Mesendoderm (in vitro differentiated cells): ENCODE data around the gene SEC24D.

Experiments
- DNase-seq: peaks from one replicate; pipeline ENCODE4 v3.0.0; 2013
- H2AK5ac ChIP-seq: 2 replicates; pipeline ENCODE4 v1.6.1; 2013; ENCODE audit warnings: low read length, inconsistent platforms
- H2BK120ac ChIP-seq: 2 replicates; pipeline ENCODE4 v1.6.1; 2013; ENCODE audit warnings: low read depth, mild to moderate bottlenecking, low read length, moderate library complexity, mixed read lengths
- H2BK15ac ChIP-seq: replicated peaks from 2 replicates; pipeline ENCODE4 v1.6.1; 2013; ENCODE audit warnings: low read depth, mild to moderate bottlenecking, moderate library complexity
- H2BK5ac ChIP-seq: 2 replicates; pipeline ENCODE4 v1.6.1; 2013; ENCODE audit warnings: low read length, inconsistent platforms
- H3K18ac ChIP-seq: 2 replicates; pipeline ENCODE4 v1.6.1; 2013; ENCODE audit warnings: mild to moderate bottlenecking, low read length, mixed read lengths
- H3K23ac ChIP-seq: one replicate; pipeline ENCODE4 v1.6.1; 2013; ENCODE audit warnings: low read length
- H3K27ac ChIP-seq: 2 replicates; pipeline ENCODE4 v1.5.1; 2013; ENCODE audit warnings: low read depth, mild to moderate bottlenecking, inconsistent platforms, low read length, moderate library complexity
- H3K27me3 ChIP-seq: 2 replicates; pipeline ENCODE4 v1.6.1; 2013; ENCODE audit warnings: low read length, control low read depth, mild to moderate bottlenecking, inconsistent platforms; ENCODE audit not compliant: insufficient read depth, poor library complexity
- H3K36me3 ChIP-seq: 2 replicates; pipeline ENCODE4 v1.6.1; 2013; ENCODE audit warnings: low read length, inconsistent platforms; ENCODE audit not compliant: control insufficient read depth, insufficient read depth
- H3K4ac ChIP-seq: one replicate; pipeline ENCODE4 v1.6.1; 2013; ENCODE audit warnings: low read depth, mild to moderate bottlenecking, low read length, moderate library complexity
- H3K4me1 ChIP-seq: 2 replicates; pipeline ENCODE4 v1.6.1; 2013; ENCODE audit warnings: low read depth, low read length, inconsistent platforms; ENCODE audit not compliant: control insufficient read depth
- H3K4me2 ChIP-seq: 2 replicates; pipeline ENCODE4 v1.6.1; 2013; ENCODE audit warnings: low read length
- H3K4me3 ChIP-seq: 2 replicates; pipeline ENCODE4 v1.5.1; 2013; ENCODE audit warnings: mild to moderate bottlenecking, low read length
- H3K56ac ChIP-seq: one replicate; pipeline ENCODE4 v1.6.1; 2013; ENCODE audit warnings: low read length
- H3K79me1 ChIP-seq: 2 replicates; pipeline ENCODE4 v1.6.1; 2013; ENCODE audit warnings: low read length, inconsistent platforms
- H3K79me2 ChIP-seq: 2 replicates; pipeline ENCODE4 v1.6.1; 2013; ENCODE audit warnings: mild to moderate bottlenecking, low read length; ENCODE audit not compliant: control insufficient read depth, insufficient read depth
- H3K9ac ChIP-seq: 2 replicates; pipeline ENCODE4 v1.6.1; 2013; ENCODE audit warnings: low read length, inconsistent platforms
- H4K5ac ChIP-seq: one replicate; pipeline ENCODE4 v1.6.1; 2013; ENCODE audit warnings: low read length
- H4K8ac ChIP-seq: one replicate; pipeline ENCODE4 v1.6.1; 2013; ENCODE audit warnings: low read depth, mild to moderate bottlenecking, control low read depth, low read length, moderate library complexity
- whole genome bisulfite sequencing: extraction: QIAGEN DNeasy Blood & Tissue Kit; methylation state at CpG from one replicate; pipeline ENCODE4 v1.1.7; 2013; ENCODE audit warnings: low lambda C conversion rate, missing lambda C conversion rate; ENCODE audit not compliant: insufficient coverage; ENCODE audit errors: extremely low coverage; 5-methylcytosine and 5-hydroxymethylcytosine counted together

The SEC24D gene

GRCh38 chr4:118865091-118865708 is 29.3 kb upstream of the SEC24D start:
- no peaks in the 10 kb centered on the region for H3K4me1 ChIP-seq
- DNase-seq, result peak; percentile 89
- H3K4me2 ChIP-seq, result no peak overlapping the region
- H3K36me3 ChIP-seq, result no peaks in the 10 kb centered on the region
- no peak overlapping the region for H2BK15ac ChIP-seq
- H2BK120ac ChIP-seq, result no peak overlapping the region
- no peaks in the 10 kb centered on the region for H3K27me3 ChIP-seq
- H3K79me1 ChIP-seq, result no peaks in the 10 kb centered on the region
- H2AK5ac ChIP-seq, result no peak overlapping the region
- H3K9ac ChIP-seq, result no peak overlapping the region
- no peak overlapping the region for H2BK5ac ChIP-seq
- no peak overlapping the region for H3K4ac ChIP-seq
- H3K56ac ChIP-seq, result no peak overlapping the region
- H3K4me3 ChIP-seq, result no peak overlapping the region
- no CpG with 5 or more reads among the region's 5 CpGs for WGBS
- no peak overlapping the region for H3K23ac ChIP-seq
- H4K5ac ChIP-seq, result no peak overlapping the region
- H3K79me2 ChIP-seq, result no peaks in the 10 kb centered on the region
- no peak overlapping the region for H4K8ac ChIP-seq
- no peak overlapping the region for H3K27ac ChIP-seq
- H3K18ac ChIP-seq, result no peak overlapping the region

- Histone ChIP-seq H4K5ac (no peak overlapping the region), H3K79me2 (no peaks in the 10 kb centered on the region), H3K27ac (no peak overlapping the region), H3K56ac (no peak overlapping the region), H3K36me3 (no peaks in the 10 kb centered on the region), H4K8ac (no peak overlapping the region), H3K23ac (no peak overlapping the region), H3K9ac (no peak overlapping the region), H2BK5ac (no peak overlapping the region), H3K4me1 (no peaks in the 10 kb centered on the region), H2BK15ac (no peak overlapping the region), H3K18ac (no peak overlapping the region), H3K27me3 (no peaks in the 10 kb centered on the region), H3K4ac (no peak overlapping the region), H3K79me1 (no peaks in the 10 kb centered on the region), H2BK120ac (no peak overlapping the region), H3K4me2 (no peak overlapping the region), H3K4me3 (no peak overlapping the region), H2AK5ac (no peak overlapping the region)
- DNase-seq, result no peak
- WGBS, result no CpG with 5 or more reads among the region's 2 CpGs
Measured at GRCh38 chr4:118858779-118859178, 22.9 kb upstream of the SEC24D start.

- H2BK15ac ChIP-seq, result no peak overlapping the region
- H4K8ac ChIP-seq, result no peak overlapping the region
- no peak overlapping the region for H3K56ac ChIP-seq
- no peaks in the 10 kb centered on the region for H3K79me1 ChIP-seq
- H3K4me3 ChIP-seq, result no peak overlapping the region
- no peak overlapping the region for H2BK120ac ChIP-seq
- H3K4me1 ChIP-seq, result peaks cover 3% of the 10 kb centered on the region
- no peak overlapping the region for H3K9ac ChIP-seq
- no peak overlapping the region for H2BK5ac ChIP-seq
- no peak overlapping the region for H3K23ac ChIP-seq
- H3K4ac ChIP-seq, result no peak overlapping the region
- H3K4me2 ChIP-seq, result no peak overlapping the region
- H2AK5ac ChIP-seq, result no peak overlapping the region
- no peak overlapping the region for H3K18ac ChIP-seq
- DNase-seq, result no peak
- H3K36me3 ChIP-seq, result no peaks in the 10 kb centered on the region
- WGBS, result no CpG with 5 or more reads among the region's 2 CpGs
- no peak overlapping the region for H4K5ac ChIP-seq
- no peaks in the 10 kb centered on the region for H3K27me3 ChIP-seq
- no peak overlapping the region for H3K27ac ChIP-seq
- H3K79me2 ChIP-seq, result no peaks in the 10 kb centered on the region
Measured at GRCh38 chr4:118857760-118858159, 21.8 kb upstream of the SEC24D start.

GRCh38 chr4:118850488-118851173 is 14.7 kb upstream of the SEC24D start:
- H3K4me1 ChIP-seq, result peaks cover 5% of the 10 kb centered on the region
- H2AK5ac ChIP-seq, result no peak overlapping the region
- H4K5ac ChIP-seq, result no peak overlapping the region
- H3K79me1 ChIP-seq, result no peaks in the 10 kb centered on the region
- H2BK15ac ChIP-seq, result no peak overlapping the region
- H3K56ac ChIP-seq, result peak overlapping the region; percentile 56
- no peak overlapping the region for H3K4me3 ChIP-seq
- no peak overlapping the region for H3K27ac ChIP-seq
- no peak overlapping the region for H3K4ac ChIP-seq
- H3K4me2 ChIP-seq, result peak overlapping the region; percentile 47
- H4K8ac ChIP-seq, result no peak overlapping the region
- no peak overlapping the region for H3K18ac ChIP-seq
- no peak overlapping the region for H2BK5ac ChIP-seq
- DNase-seq, result peak; percentile 60
- no peak overlapping the region for H3K23ac ChIP-seq
- no peaks in the 10 kb centered on the region for H3K27me3 ChIP-seq
- no CpG with 5 or more reads among the region's 8 CpGs for WGBS
- H3K9ac ChIP-seq, result peak overlapping the region; percentile 20
- no peaks in the 10 kb centered on the region for H3K36me3 ChIP-seq
- H3K79me2 ChIP-seq, result no peaks in the 10 kb centered on the region
- no peak overlapping the region for H2BK120ac ChIP-seq

- no peak overlapping the region for H3K4me3 ChIP-seq
- H3K9ac ChIP-seq, result no peak overlapping the region
- H3K4me2 ChIP-seq, result no peak overlapping the region
- no peak overlapping the region for H3K23ac ChIP-seq
- no peak overlapping the region for H4K5ac ChIP-seq
- H3K36me3 ChIP-seq, result no peaks in the 10 kb centered on the region
- no peak overlapping the region for H4K8ac ChIP-seq
- H3K4ac ChIP-seq, result no peak overlapping the region
- no peak overlapping the region for H2BK15ac ChIP-seq
- H3K18ac ChIP-seq, result no peak overlapping the region
- peaks cover 5% of the 10 kb centered on the region for H3K4me1 ChIP-seq
- H3K27me3 ChIP-seq, result no peaks in the 10 kb centered on the region
- H2AK5ac ChIP-seq, result no peak overlapping the region
- no CpG with 5 or more reads among the region's 2 CpGs for WGBS
- peak; percentile 66 for DNase-seq
- no peaks in the 10 kb centered on the region for H3K79me2 ChIP-seq
- no peak overlapping the region for H2BK120ac ChIP-seq
- H2BK5ac ChIP-seq, result no peak overlapping the region
- no peak overlapping the region for H3K27ac ChIP-seq
- no peak overlapping the region for H3K56ac ChIP-seq
- no peaks in the 10 kb centered on the region for H3K79me1 ChIP-seq
Measured at GRCh38 chr4:118849867-118850487, 14.1 kb upstream of the SEC24D start.
